Glutamatergic neuron (in vitro differentiated cells): ENCODE data around the gene GYG2. TPM values are rescaled to one million over a fixed set of nuclear protein-coding genes. Genes with fewer than 3 reads are reported as not detected.

Source experiments
- DNase-seq: peaks from one replicate; pipeline ENCODE4 v3.0.0; 2022
- H3K27ac Mint-ChIP-seq: one replicate; pipeline ENCODE4 v1.8.0; 2020; ENCODE audit warnings: mild to moderate bottlenecking, mixed read lengths, inconsistent platforms; ENCODE audit not compliant: unreplicated experiment
- H3K27me3 Mint-ChIP-seq: one replicate; pipeline ENCODE4 v1.8.0; 2020; ENCODE audit warnings: mild to moderate bottlenecking, moderate library complexity, mixed read lengths, inconsistent platforms; ENCODE audit not compliant: unreplicated experiment
- H3K36me3 Mint-ChIP-seq: one replicate; pipeline ENCODE4 v1.8.0; 2020; ENCODE audit warnings: mild to moderate bottlenecking, mixed read lengths, inconsistent platforms; ENCODE audit not compliant: unreplicated experiment
- H3K4me1 Mint-ChIP-seq: one replicate; pipeline ENCODE4 v1.8.0; 2020; ENCODE audit warnings: mild to moderate bottlenecking, low read depth, mixed read lengths, inconsistent platforms; ENCODE audit not compliant: unreplicated experiment
- H3K4me3 Mint-ChIP-seq: one replicate; pipeline ENCODE4 v1.8.0; 2020; ENCODE audit warnings: mild to moderate bottlenecking, mixed read lengths, inconsistent platforms; ENCODE audit not compliant: unreplicated experiment
- H3K9me3 Mint-ChIP-seq: one replicate; pipeline ENCODE4 v1.8.0; 2020; ENCODE audit warnings: mild to moderate bottlenecking, moderate library complexity, mixed read lengths, inconsistent platforms; ENCODE audit not compliant: unreplicated experiment
- CTCF ChIP-seq: fragments of 200-600 bp; sonication (generic); IDR thresholded peaks from one replicate; pipeline ENCODE4 v1.5.0; 2021; ENCODE audit not compliant: partially characterized antibody, unreplicated experiment
- total RNA-seq: library from RNA; stranded (reverse); fragmentation: NEBNext Ultra II Directional; extraction: Animal tissue kit (Norgen Biotek cat#: 25700); gene quantifications from one replicate; pipeline ENCODE4 v1.2.1, GENCODE V29; 2021; ENCODE audit not compliant: unreplicated experiment

GYG2 gene
- total RNA-seq, 1 donor from 2014 or later, result 21.9 TPM

DNA sequence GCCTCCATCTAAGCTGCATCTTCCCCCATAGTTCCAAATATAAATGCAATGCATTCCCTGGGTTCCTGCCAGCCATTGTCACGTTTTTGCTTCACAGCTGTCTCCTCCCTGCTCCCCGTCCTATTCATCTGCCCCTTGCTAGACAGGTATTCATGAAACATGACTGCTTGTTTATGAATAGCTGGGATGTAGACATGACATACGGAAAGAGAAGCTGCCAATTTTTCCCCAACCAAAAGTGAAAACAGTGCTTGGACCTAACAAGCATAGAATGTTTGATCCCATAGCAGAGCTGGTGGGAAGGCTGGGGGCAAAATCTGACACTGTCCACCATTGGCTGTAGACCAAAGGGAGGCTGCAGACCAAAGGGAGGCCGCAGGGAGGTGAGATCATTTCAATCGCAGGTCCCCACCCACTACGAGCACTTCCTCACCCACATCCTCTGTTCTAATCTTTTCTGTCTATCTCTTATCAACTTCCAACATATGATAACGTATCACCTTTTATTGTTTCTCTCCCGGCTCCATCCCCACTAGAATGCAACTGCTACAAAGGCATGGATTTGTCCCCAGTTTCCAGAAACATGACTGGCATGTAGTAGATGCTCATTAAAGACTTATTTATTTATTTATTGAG is 8.5 kb upstream of the GYG2 start:
- Mint-ChIP-seq H3K4me3 (no peak overlapping the region), H3K27ac (no peak overlapping the region), H3K27me3 (no peaks in the 10 kb centered on the region), H3K36me3 (no peaks in the 10 kb centered on the region), H3K9me3 (no peaks in the 10 kb centered on the region), H3K4me1 (no peaks in the 10 kb centered on the region)
- DNase-seq, result no peak
- no peak for TF ChIP-seq CTCF

DNA sequence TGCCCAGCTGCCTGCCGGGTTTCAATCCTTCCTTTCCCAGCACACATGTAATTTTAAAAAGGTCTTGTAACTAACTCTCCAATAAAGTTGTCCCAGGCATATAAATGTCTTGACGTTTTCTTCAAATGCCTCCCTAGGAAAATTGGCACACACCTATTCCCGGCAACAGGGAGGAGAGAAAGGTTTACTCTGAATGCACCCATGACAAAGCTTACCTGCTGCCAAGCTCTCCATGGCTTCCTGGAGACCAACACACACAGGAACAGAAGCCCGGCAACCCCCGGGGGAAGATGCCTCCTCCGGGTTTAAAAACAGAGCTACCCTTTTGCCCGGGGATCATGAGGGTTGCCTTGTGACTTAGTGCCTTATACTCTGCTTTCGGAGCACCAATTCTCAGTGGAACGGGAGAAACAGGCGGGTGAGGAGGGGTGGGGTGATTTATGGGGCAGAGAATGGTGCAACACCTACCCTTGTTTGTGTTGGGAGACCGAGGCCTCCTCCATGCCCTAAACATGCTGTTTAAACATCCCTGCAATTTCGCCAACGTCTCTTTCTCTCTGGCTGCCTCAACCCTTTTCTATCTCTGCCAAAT is 4.8 kb upstream of the GYG2 start:
- DNase-seq, result no peak
- Mint-ChIP-seq H3K27me3 (no peaks in the 10 kb centered on the region), H3K27ac (no peak overlapping the region), H3K9me3 (no peaks in the 10 kb centered on the region), H3K4me3 (no peak overlapping the region), H3K36me3 (no peaks in the 10 kb centered on the region), H3K4me1 (no peaks in the 10 kb centered on the region)
- no peak for TF ChIP-seq CTCF

- Mint-ChIP-seq H3K4me1 (no peaks in the 10 kb centered on the region), H3K36me3 (no peaks in the 10 kb centered on the region), H3K4me3 (no peak overlapping the region), H3K27me3 (no peaks in the 10 kb centered on the region), H3K27ac (no peak overlapping the region), H3K9me3 (no peaks in the 10 kb centered on the region)
- no peak for TF ChIP-seq CTCF
- DNase-seq, result no peak
These were observed 3.8 kb upstream of the GYG2 start for GRCh38 chrX:2824886-2825285.

GRCh38 chrX:2828959-2829411 is 255 bp downstream of the GYG2 start:
- Mint-ChIP-seq H3K27ac (no peak overlapping the region), H3K4me3 (no peak overlapping the region), H3K4me1 (no peaks in the 10 kb centered on the region), H3K9me3 (no peaks in the 10 kb centered on the region), H3K36me3 (peaks cover 13% of the 10 kb centered on the region), H3K27me3 (no peaks in the 10 kb centered on the region)
- no peak for TF ChIP-seq CTCF
- DNase-seq, result peak; percentile 61

GRCh38 chrX:2829469-2830246 is 928 bp downstream of the GYG2 start:
- H3K27me3 Mint-ChIP-seq, result no peaks in the 10 kb centered on the region
- no peak for TF ChIP-seq CTCF
- no peaks in the 10 kb centered on the region for H3K4me1 Mint-ChIP-seq
- H3K27ac Mint-ChIP-seq, result no peak overlapping the region
- peaks cover 13% of the 10 kb centered on the region for H3K36me3 Mint-ChIP-seq
- DNase-seq, result peak; percentile 16
- no peaks in the 10 kb centered on the region for H3K9me3 Mint-ChIP-seq
- no peak overlapping the region for H3K4me3 Mint-ChIP-seq
